GM10266 (cell line): Measurements from ENCODE around the gene ADAT3.

ENCODE experiments used
- DNase-seq: peaks from one replicate; pipeline ENCODE4 v3.0.0; 2012; ENCODE audit errors: extremely low spot score
- CTCF ChIP-seq: IDR thresholded peaks from 2 replicates; pipeline ENCODE4 v1.5.1; 2012; ENCODE audit warnings: mild to moderate bottlenecking, low read depth; ENCODE audit not compliant: control insufficient read depth, insufficient read depth; ENCODE audit errors: missing control alignments

Gene ADAT3

GRCh38 chr19:1945899-1946298 lies 40.7 kb downstream of the ADAT3 start:
- peak; percentile 63 for TF ChIP-seq CTCF
- no peak for DNase-seq

GRCh38 chr19:1947651-1948209 lies 42.5 kb downstream of the ADAT3 start:
- TF ChIP-seq CTCF, result no peak
- DNase-seq, result no peak

DNA sequence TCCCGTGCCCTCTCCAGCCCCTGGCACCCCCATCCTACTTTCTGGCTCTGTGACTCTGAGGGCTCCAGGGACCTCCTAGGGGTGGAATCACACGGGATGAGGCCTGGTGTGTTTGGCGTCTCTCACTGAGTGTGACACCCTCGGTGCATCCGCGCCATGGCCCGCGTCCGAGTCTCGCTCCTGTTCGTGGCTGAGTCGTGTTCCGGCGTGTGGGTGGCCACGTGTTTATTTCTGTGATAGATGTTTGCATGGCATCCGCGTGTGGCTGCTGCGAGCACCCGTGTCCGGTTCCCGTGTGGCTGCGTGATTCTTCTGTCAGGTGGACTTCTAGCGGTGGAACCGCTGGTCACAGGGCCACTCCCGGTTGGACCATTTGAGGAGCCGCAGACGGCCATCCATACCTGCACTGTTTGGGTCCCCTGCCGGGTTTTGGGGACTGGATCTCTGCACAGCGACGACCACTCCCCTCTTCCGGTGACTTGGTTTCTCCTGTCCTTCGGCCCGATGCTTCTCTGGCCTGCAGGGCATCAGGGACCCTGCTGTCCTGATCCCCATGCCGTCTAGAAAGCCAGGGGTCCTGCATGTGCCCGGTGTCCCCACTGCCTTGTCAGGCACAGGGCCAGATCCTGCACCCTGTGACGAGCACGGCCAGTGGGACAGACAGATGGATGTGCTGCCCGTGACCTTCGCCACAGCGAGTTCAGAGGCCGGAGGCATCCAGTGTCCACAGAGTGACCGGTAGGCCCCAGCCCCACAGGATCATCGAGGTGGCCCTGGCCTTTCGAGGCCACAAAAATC lies 44.3 kb downstream of the ADAT3 start:
- no peak for TF ChIP-seq CTCF

GRCh38 chr19:1950640-1951039 lies 45.4 kb downstream of the ADAT3 start:
- no peak for TF ChIP-seq CTCF
- no peak for DNase-seq

More for the DNA sequence above, 44.3 kb downstream of the ADAT3 start:
- no peak for DNase-seq

GRCh38 chr19:1952635-1953034 lies 47.4 kb downstream of the ADAT3 start:
- no peak for DNase-seq

GRCh38 chr19:1953037-1953436 lies 47.8 kb downstream of the ADAT3 start:
- no peak for DNase-seq
- TF ChIP-seq CTCF, result no peak

More at GRCh38 chr19:1952635-1953034, 47.4 kb downstream of the ADAT3 start:
- no peak for TF ChIP-seq CTCF

- no peak for TF ChIP-seq CTCF
- DNase-seq, result no peak
Measured at GRCh38 chr19:1953441-1954094, 48.4 kb downstream of the ADAT3 start.
